ENCODE data around the gene SOCS2.
"Not testable (repeated sequence)": the region's sequence is repeated elsewhere in the genome, so short reads cannot be mapped to it uniquely, and the experiment has no call there.

SOCS2 gene

GRCh38 chr12:93571925-93572711 lies at the start of gene SOCS2:
Gene SOCS2, plus strand, starts transcription at chr12:93572675. Its CDS starts 223 bp downstream, at chr12:93572898.
- peak in 4 of 6 experiments; percentile 33 to 51 (median 42) for DNase-seq

DNA sequence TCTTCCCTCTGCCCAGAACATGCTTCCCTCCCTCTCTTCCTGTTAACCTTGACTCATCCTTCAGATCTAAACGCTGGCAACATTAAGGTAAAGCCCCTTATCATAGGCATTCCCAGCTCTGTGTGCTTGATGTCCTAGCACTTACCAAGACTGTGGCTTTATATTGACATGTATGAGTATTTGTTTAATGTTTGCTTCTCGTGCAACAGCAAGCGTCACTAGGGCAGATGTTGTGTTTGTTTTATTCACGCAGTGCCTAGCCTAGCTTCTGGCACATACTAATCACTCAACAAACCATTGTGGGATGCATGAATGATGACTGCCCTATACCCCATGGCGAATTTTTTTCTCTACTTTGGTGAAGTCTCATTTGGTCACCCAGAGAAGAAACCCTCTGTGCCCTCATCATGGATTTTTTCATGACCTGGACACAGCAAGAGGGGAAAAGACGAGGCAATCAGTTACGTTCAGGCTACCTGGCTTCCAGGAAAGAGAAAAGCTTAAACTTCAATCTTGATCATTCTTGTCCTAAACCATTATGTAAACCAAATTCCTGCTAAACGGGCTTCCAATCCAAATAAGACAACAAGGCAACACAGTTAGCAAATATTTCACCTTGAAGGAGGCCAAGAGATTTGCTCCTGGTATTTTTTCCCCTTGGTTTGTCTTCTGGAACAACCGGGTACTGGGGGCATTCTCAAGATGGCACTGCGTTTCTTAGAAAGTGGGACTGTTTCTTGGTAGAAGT lies 47.9 kb upstream of the SOCS2 start:
- no peak for DNase-seq

DNA sequence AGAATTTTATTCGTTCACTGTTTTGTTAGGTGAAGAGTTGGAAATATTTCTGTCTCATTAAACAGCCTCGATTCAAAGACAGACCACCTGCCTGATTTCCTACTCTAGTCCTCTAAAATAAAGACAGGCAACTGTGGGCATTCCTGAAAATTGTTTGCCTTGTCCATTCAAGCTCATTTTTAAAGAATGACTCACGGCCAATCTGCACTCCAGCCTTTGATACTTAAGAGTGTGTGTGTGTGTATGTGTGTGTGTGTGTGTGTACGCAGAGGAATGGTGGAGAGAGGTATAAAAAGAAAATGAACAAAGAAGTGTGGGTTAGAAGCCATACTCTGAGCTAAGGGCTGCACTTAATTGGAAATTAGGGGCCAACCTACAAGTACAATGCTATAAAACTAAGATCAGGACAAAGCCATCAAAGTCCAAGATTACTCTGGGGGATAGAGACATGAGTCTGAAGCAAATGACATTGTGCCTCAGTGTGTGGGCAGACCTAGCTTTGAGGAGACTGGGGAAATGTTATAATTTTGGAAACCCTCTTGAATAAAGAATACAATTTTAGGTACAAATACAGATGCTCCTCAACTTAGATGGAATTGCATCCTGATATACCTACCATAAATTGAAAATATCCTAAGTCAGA lies 45.6 kb upstream of the SOCS2 start:
- no peak for DNase-seq

DNA sequence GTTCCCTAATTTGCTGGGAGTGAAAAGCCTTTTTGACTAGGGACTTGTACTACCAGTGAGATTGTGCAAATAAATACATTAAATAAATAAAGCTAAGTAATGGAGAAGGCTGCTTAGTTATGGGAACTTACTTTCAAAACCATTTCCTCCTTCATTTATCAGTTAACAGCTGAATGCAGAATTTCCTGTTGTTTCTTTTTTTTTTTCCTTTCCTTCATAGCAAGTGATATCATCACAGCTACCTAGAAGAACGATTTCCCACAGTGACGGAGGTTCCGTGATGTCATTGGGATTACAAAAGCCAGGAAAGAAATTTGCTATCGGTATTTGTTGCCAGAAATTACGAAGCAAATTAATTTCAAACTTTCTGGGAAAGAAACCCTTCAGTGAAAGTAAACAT lies 42.1 kb upstream of the SOCS2 start:
- no peak for DNase-seq

GRCh38 chr12:93533310-93533709 lies 39.2 kb upstream of the SOCS2 start:
- no peak for DNase-seq

DNA sequence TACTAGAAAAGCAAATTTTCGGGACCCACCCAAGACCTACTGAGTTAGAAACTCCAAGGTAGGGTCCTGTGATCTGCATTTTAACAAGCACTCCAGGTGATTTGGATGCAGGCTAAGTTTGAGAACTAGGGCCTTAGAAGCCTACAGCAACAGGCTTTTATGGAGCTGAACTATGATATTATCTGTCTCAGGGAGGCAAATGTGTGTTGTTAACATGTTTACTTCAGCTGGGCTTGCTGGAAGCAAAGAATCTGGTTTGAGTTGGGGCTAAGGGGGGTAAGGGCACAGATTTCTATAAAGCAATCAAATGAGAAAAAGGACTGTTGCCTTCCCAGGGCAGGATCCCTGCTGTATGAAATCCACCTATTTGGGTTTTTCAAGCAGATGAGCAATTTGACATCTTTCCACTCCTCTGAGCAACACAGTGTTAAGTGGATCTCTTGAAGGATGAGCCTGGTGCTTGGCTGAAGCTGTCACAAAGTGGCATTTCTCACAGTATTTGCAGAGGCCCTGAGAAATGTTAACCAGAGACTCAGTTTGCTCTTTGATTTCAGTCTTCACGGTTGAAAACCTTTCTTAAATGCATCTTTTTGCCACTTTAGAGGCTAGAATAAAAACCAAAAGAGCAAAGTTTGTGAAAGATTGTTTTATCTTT lies 36.2 kb upstream of the SOCS2 start:
- DNase-seq = no peak

- no peak for DNase-seq
Measured at GRCh38 chr12:93536766-93537488, 35.5 kb upstream of the SOCS2 start.

DNA sequence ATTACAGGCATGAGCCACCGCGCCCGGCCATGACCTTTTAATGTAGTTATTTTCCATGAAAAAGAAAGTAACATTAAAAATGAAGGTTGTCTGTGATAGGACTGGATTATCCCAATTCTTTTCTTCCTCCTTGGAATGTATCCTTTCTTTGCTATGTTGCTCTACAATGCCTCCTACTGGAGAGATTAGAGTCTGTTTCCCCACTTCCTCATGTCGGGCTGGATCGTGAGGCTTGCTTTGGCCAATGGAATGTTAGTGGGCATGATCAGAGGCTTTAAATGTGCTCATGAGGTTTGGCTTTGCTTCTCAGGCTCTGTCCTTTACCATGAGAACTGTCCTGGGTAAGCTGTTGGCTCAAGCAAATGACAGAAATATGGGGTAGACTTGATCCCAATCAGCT lies 34.7 kb upstream of the SOCS2 start:
- DNase-seq = no peak

GRCh38 chr12:93539821-93540220 lies 32.7 kb upstream of the SOCS2 start:
- DNase-seq = no peak

GRCh38 chr12:93540466-93540865 lies 32.0 kb upstream of the SOCS2 start:
- DNase-seq = no peak

- peak in 1 of 6 experiments; percentile 5 for DNase-seq
Measured at GRCh38 chr12:93541578-93542225, 30.8 kb upstream of the SOCS2 start.

GRCh38 chr12:93547778-93548177 lies 24.7 kb upstream of the SOCS2 start:
- DNase-seq = no peak

GRCh38 chr12:93549174-93549573 lies 23.3 kb upstream of the SOCS2 start:
- no peak for DNase-seq

DNA sequence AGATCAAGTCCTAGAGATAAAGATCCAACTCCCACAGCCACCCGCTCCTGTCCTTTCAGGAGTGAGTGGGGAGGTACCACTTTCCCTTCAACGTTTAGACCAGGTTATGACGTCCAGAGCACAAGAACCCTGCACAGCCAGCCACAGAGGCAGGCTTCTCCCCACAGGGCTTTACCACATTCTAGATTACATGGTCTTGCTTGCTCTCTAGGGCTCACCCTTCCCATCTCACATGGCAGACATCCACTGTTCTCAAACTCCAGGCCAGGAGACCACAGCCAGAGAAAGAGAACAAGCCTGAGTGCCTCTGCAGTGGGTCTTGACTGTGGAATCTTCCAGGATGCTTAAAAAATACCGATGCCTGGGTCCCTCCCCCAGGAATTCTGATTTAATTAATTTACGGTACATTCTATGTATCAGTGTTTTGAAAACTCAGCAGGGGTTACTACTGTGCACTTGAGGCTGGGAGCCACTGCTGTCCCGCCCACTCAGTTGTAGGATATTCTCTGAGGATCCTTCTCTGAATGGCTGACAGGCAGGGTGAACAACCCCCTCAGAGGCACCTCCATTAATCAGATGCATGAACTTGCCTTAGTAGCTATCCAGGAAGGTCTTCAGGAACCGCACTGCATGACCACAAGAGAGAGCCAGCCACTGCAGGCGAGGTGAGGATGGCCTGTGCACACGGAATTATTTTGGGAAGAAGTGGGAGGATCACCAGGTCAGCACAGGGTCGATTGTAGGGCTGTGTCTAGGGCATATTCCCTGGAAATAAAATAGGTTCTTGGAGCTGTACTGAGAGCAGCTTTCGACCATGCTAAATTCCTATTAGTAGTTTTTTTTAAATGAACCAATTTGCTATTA lies 21.5 kb upstream of the SOCS2 start:
- no peak for DNase-seq

GRCh38 chr12:93552427-93552826 lies 20.0 kb upstream of the SOCS2 start:
- DNase-seq = no peak

DNA sequence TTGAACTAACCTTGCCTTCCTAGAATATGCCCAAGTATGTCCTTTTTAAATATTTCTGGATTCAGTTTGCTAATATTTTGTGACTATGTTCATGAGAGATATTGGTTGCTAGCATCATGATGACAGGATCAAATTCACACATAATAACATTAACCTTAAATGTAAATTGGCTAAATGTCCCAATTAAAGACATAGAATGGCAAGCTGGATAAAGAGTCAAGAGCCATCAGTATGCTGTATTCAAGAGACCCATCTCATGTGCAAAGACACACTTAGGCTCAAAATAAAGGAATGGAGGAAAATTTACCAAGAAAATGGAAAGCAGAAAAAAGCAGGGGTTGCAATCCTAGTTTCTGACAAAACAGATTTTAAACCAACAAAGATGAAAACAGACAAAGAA lies 14.6 kb upstream of the SOCS2 start:
- DNase-seq = not testable (repeated sequence)

GRCh38 chr12:93558685-93559084 lies 13.8 kb upstream of the SOCS2 start:
- not testable (repeated sequence) for DNase-seq

DNA sequence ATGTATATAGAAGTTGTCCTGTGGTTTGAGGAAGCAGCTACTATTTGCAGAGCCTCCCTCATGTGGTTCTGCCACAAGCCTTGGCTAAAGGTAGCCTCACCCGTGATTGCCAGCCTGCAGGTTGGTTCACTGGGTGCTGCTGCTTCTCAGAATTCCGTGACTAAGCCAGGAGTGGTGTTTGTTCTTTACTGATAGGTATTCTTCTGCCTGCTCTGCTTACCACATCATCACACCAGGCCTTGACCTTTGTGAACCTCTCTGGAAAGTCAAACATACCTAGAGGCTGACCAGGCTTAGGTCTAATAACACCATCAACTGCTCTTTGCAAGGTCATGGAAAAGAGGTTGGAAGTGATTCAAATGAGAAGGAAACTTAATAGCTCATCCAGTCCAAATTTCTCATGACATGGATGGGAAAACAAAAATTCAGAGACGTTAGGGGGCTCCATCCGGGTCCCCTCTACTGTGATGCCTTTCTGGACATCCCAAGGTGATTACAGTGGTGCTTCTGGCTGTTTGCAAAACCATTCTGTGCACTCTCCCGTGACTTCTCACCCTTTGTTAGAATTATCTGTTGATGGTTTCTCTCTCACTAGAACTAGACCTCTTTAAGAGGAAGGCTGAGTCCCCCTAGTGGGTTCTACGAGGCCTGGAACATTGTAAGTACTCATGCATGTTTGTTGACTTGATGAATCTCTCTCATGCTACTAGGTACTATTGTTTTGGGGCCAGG lies 8.5 kb upstream of the SOCS2 start:
- no peak for DNase-seq

GRCh38 chr12:93565760-93566159 lies 6.7 kb upstream of the SOCS2 start:
- no peak for DNase-seq

- DNase-seq = no peak
Measured at GRCh38 chr12:93567174-93567573, 5.3 kb upstream of the SOCS2 start.
